HG03108 (cell line): ENCODE results near the gene USP14.

Experiments used
- ATAC-seq: cut with Tn5 transposase; IDR thresholded peaks from one replicate; pipeline ENCODE4 v1.9.1; 2021; ENCODE audit warnings: moderate library complexity; ENCODE audit not compliant: unreplicated experiment

USP14 gene

GRCh38 chr18:225745-226144, 67.4 kb downstream of the USP14 start:
- no peak for ATAC-seq

- ATAC-seq = no peak
Observed at GRCh38 chr18:227374-227773, 69.0 kb downstream of the USP14 start.

GRCh38 chr18:227902-228301, 69.5 kb downstream of the USP14 start:
- no peak for ATAC-seq

- ATAC-seq = no peak
Observed at GRCh38 chr18:228586-228985, 70.2 kb downstream of the USP14 start.

DNA sequence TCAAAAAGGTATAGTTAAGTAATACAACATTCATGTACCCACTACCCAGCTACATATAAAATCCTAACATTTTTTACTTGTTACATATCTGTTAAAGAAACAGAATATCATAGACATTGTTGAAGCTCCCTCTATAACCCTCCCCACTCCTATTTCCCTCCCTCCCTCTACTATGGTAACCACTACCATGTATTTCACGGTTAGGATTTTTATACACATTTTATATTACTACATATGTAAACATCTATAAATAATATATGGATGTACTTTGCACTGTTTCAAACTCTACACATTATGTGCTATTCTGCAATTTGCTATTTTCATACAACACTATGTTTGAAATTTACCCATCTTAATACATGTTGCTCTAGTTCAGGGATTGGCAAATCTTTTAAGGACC, 73.2 kb downstream of the USP14 start:
- no peak for ATAC-seq

DNA sequence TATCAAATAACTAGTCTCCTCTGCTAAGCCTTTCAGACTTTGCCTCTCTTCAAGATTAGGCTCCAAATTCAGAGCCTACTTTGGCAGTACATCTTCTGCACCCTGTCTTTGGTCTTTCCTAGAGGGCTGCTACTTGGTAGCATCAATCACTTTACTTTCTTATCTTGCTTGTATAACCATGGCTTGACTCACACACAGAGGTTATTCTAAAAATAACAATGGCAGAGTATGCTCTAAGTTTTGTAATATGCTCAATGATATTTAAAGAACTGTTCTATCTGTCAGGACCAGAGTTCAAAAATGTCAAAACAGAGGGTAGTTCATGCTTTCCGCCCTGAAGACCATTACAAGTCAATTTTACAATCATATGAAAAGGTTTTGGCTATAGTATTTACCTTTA, 81.8 kb downstream of the USP14 start:
- no peak for ATAC-seq

- ATAC-seq = no peak
Observed at GRCh38 chr18:245282-245847, 87.0 kb downstream of the USP14 start.

- no peak for ATAC-seq
Observed at GRCh38 chr18:248053-248452, 89.7 kb downstream of the USP14 start.

DNA sequence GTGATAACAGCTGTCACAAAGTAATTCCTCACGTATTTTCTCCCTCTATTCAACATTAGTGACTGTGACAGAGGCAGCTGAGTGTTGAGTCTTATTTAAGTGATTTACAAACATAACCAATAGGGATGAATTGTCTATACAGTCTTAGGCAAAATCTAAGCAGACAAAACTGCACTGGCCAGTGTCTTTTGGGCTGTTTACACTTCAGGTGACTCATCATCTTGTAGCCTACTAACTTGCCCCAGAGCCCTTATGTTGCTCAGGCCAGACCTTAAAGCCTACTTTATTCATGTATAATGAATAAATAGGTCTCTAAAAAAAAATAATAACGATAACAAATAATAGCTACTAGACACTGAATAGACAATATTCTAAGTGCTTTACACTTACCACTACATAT, 92.3 kb downstream of the USP14 start:
- ATAC-seq = no peak

- no peak for ATAC-seq
Observed at GRCh38 chr18:251572-251971, 93.2 kb downstream of the USP14 start.

DNA sequence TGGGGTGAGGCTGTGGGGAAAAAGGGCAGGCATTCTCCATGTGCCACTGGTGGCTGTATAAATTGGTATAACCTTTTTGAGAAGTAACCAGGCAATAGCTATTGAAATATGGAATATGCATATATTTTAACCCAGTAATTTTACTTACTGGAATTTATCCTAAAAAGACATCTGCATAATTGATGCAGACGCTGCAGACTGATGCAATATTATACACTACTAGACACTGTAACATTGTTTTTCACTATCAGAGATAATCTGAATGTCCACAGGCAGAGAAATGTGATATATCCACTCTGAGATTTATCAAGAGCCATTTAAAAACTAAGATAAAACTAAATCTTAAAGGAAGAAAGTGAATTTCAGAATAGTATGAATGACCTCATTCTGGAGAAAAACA, 94.8 kb downstream of the USP14 start:
- no peak for ATAC-seq

DNA sequence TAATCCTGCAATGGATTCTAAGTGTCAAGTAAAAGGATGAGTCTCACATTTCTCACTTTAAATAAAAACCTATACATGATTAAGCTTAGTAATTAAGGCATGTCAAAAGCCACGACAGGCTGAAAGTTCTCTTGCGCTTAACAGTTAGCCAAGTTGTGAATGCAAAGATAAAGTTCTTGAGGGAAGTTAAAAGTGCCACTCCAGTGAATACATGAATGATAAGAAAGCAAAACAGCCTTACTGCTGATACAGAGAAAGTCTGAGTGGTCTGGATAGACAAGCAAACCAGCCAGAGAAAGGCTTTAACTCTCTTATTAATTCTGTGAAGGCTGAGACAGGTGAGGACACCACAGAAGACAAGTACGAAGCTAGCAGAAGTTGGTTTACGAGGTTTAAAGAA, 96.8 kb downstream of the USP14 start:
- no peak for ATAC-seq

DNA sequence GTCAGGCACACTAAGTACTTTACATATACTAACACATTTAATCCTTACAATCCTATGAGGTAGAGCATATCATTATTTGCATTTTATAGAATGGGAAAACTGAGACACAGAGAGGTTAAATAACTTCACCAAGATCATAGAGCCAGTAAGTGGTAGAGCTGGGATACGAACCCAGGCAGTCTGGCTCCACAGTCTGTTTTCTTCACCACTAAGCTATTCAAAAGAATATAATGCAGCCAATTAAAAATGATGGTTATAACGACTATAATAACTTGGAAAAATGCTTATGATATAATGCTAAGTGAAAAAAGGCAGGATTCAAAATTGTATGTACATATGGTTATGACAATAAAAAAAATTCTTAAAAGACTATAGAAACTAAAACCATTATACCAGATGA, 102.2 kb downstream of the USP14 start:
- no peak for ATAC-seq

- ATAC-seq = no peak
Observed at GRCh38 chr18:261398-262073, 103.2 kb downstream of the USP14 start.
